ENCODE measurements around the gene ADAMTS2. TPM values are rescaled to one million over a fixed set of nuclear protein-coding genes. Genes with fewer than 3 reads are reported as not detected.
A peak's percentile ranks its signal among the peaks of the same experiment; 100 is the strongest.

ADAMTS2 gene
- total and polyA plus RNA-seq, 12 donors = 4.3 to 70.3 (median 22.4) TPM

- peak in 4 of 7 donors; percentile 8 to 46 (median 14) for DNase-seq
- no peak overlapping the region for H3K4me3 ChIP-seq
- no peaks in the 10 kb centered on the region for H3K9me3 ChIP-seq (replicated peaks in 1 of 3)
- H3K27me3 ChIP-seq = no peaks in the 10 kb centered on the region
- no peaks in the 10 kb centered on the region for H3K36me3 ChIP-seq (replicated peaks in 1 of 2)
- peak overlapping the region in 1 of 5 donors; percentile 74 for H3K27ac ChIP-seq
- intact Hi-C loops (cut with DNase I) = no loop called here
- TF ChIP-seq, protein P1, sequence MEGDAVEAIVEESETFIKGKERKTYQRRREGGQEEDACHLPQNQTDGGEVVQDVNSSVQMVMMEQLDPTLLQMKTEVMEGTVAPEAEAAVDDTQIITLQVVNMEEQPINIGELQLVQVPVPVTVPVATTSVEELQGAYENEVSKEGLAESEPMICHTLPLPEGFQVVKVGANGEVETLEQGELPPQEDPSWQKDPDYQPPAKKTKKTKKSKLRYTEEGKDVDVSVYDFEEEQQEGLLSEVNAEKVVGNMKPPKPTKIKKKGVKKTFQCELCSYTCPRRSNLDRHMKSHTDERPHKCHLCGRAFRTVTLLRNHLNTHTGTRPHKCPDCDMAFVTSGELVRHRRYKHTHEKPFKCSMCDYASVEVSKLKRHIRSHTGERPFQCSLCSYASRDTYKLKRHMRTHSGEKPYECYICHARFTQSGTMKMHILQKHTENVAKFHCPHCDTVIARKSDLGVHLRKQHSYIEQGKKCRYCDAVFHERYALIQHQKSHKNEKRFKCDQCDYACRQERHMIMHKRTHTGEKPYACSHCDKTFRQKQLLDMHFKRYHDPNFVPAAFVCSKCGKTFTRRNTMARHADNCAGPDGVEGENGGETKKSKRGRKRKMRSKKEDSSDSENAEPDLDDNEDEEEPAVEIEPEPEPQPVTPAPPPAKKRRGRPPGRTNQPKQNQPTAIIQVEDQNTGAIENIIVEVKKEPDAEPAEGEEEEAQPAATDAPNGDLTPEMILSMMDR (IDR thresholded peaks at IDR 0.05) = no peak
- TF ChIP-seq POLR2A (IDR thresholded peaks at IDR 0.05) = no peak
- no peaks in the 10 kb centered on the region for H3K4me1 ChIP-seq (replicated peaks in 1 of 2)
- WGBS, 4 donors = 75 to 86% (median 81%) methylated on average over 18 to 23 of the region's 23 CpGs
Measured at GRCh38 chr5:179256328-179257175, 88.7 kb downstream of the ADAMTS2 start.

DNA sequence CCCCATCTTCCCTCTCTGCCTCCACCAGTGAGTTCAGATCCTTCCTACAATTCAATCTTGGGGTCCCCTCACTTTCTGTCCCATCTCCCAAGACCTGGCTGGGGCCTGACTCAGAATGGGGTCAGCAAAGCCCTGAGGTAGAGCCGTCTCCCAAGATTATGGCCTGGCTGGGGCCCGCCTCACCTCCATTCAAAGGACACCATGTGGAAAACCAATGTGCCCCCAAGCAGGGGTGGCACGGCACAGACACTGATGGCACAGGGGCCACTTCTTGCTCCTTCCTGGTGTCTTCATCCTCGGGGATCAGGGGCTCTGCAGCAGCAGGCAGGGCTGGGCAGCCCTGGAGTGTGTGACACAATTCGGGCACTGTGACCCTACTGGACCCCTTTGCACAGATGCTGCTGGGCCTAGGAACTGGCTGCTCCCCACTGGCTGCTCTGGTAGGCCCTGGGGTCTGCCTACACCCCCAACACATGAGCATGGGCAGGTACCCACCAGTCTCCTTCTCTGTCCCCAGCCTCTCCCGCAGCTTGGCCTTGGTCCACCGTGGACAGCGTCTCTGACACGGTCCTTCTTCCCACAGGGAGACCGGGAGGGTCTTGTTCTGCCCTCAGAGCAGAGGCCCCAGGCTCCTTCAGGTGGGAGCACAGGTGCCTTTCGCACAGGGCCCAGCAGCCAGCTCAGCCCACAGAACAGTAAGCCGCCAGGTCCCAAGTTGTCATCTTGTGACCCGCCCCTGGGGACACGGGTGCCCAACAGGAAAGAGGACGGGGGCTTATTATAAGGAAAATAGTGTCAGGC is 89.5 kb downstream of the ADAMTS2 start:
- Histone ChIP-seq H3K4me1 (replicated peaks in 1 of 2) (no peaks in the 10 kb centered on the region), H3K9me3 (replicated peaks in 1 of 3) (no peaks in the 10 kb centered on the region), H3K27me3 (no peaks in the 10 kb centered on the region), H3K36me3 (replicated peaks in 1 of 2) (no peaks in the 10 kb centered on the region), H3K27ac (peak overlapping the region in 1 of 5 donors; percentile 74), H3K4me3 (no peak overlapping the region)
- no peak for TF ChIP-seq POLR2A (IDR thresholded peaks at IDR 0.05)
- TF ChIP-seq, protein P1 (IDR thresholded peaks at IDR 0.05) = no peak
- intact Hi-C loops (cut with DNase I) = no loop called here
- 88 to 100% (median 93%) methylated on average over 6 to 15 of the region's 15 CpGs for WGBS, 4 donors
- DNase-seq = peak in 2 of 7 donors; percentile 2 to 14

GRCh38 chr5:179254638-179255271 is 90.5 kb downstream of the ADAMTS2 start:
- TF ChIP-seq, protein P1 (IDR thresholded peaks at IDR 0.05) = no peak
- no peak for TF ChIP-seq POLR2A (IDR thresholded peaks at IDR 0.05)
- H3K27ac ChIP-seq = no peak overlapping the region
- DNase-seq = no peak
- H3K36me3 ChIP-seq (replicated peaks in 1 of 2) = no peaks in the 10 kb centered on the region
- no peak overlapping the region for H3K4me3 ChIP-seq
- H3K27me3 ChIP-seq = no peaks in the 10 kb centered on the region
- intact Hi-C loops (cut with DNase I) = no loop called here
- no peaks in the 10 kb centered on the region for H3K9me3 ChIP-seq (replicated peaks in 1 of 3)
- H3K4me1 ChIP-seq (replicated peaks in 1 of 2) = no peaks in the 10 kb centered on the region
- 81 to 91% (median 86%) methylated on average over 5 of the region's 5 CpGs for WGBS, 4 donors

- no peaks in the 10 kb centered on the region for H3K9me3 ChIP-seq (replicated peaks in 1 of 3)
- intact Hi-C loops (cut with DNase I) = no loop called here
- no peak overlapping the region for H3K27ac ChIP-seq
- peak in 1 of 7 donors; percentile 11 for DNase-seq
- no peaks in the 10 kb centered on the region for H3K27me3 ChIP-seq
- no peak for TF ChIP-seq POLR2A (IDR thresholded peaks at IDR 0.05)
- TF ChIP-seq, protein P1 (IDR thresholded peaks at IDR 0.05) = no peak
- no peaks in the 10 kb centered on the region for H3K4me1 ChIP-seq (replicated peaks in 1 of 2)
- H3K4me3 ChIP-seq = no peak overlapping the region
- no peaks in the 10 kb centered on the region for H3K36me3 ChIP-seq (replicated peaks in 1 of 2)
- 68 to 82% (median 76%) methylated on average over 5 of the region's 5 CpGs for WGBS, 4 donors
Measured at GRCh38 chr5:179253730-179254129, 91.5 kb downstream of the ADAMTS2 start.
